Cardiac fibroblast (primary cell): ENCODE measurements around the gene NCKAP5.

Source experiments
- DNase-seq, 2 donors: peaks; one replicate each; pipeline versions ENCODE4 v3.0.0 to v3.0.0-alpha.2; 2010; ENCODE audit warnings: low read depth in 2 of 2
- H3K4me3 ChIP-seq, 2 donors: replicated peaks in 1 of 2; 1 replicate in 1 of 2; 2 replicates in 1 of 2; pipeline ENCODE4 v1.5.1; 2011; ENCODE audit warnings: low read depth in 2 of 2, low read length in 2 of 2, mild to moderate bottlenecking in 2 of 2, moderate library complexity in 1 of 2
- CTCF ChIP-seq: IDR thresholded peaks from one replicate; pipeline ENCODE4 v1.5.1; 2011; ENCODE audit warnings: low read depth, mild to moderate bottlenecking, low read length, inconsistent platforms

NCKAP5 gene

GRCh38 chr2:133334923-133335322 lies 233.3 kb downstream of the NCKAP5 start:
- TF ChIP-seq CTCF = no peak
- no peak for DNase-seq
- no peak overlapping the region for H3K4me3 ChIP-seq

- no peak for TF ChIP-seq CTCF
- no peak overlapping the region for H3K4me3 ChIP-seq
- DNase-seq = peak in 1 of 2 donors; percentile 49
Observed at GRCh38 chr2:133333181-133333580, 235.1 kb downstream of the NCKAP5 start.

- no peak for TF ChIP-seq CTCF
- DNase-seq = no peak
- no peak overlapping the region for H3K4me3 ChIP-seq
Observed at GRCh38 chr2:133331436-133331835, 236.8 kb downstream of the NCKAP5 start.

GRCh38 chr2:133326652-133327397 lies 241.4 kb downstream of the NCKAP5 start:
- TF ChIP-seq CTCF = no peak
- peak; percentile 52 to 82 for DNase-seq
- no peak overlapping the region for H3K4me3 ChIP-seq

- peak; percentile 26 to 85 for DNase-seq
- no peak for TF ChIP-seq CTCF
- no peak overlapping the region for H3K4me3 ChIP-seq
Observed at GRCh38 chr2:133324150-133324561, 244.1 kb downstream of the NCKAP5 start.

- DNase-seq = no peak
- no peak for TF ChIP-seq CTCF
- H3K4me3 ChIP-seq = no peak overlapping the region
Observed at GRCh38 chr2:133322909-133323308, 245.4 kb downstream of the NCKAP5 start.

- DNase-seq = no peak
- H3K4me3 ChIP-seq = no peak overlapping the region
- no peak for TF ChIP-seq CTCF
Observed at GRCh38 chr2:133317178-133317577, 251.1 kb downstream of the NCKAP5 start.
